Measurements from ENCODE around the gene PGAM5.

PGAM5 gene

GRCh38 chr12:132727091-132727794 is 16.6 kb downstream of the PGAM5 start:
- no peak for DNase-seq (ENCODE audit: low read depth)
- H3K4me3 ChIP-seq (ENCODE audit: control insufficient read depth, low read depth, low read length) = no peak overlapping the region
- no peak for TF ChIP-seq CTCF (conservative IDR thresholded peaks at IDR 0.05; ENCODE audit: control insufficient read depth, insufficient read depth, low read depth, low read length)

GRCh38 chr12:132728502-132728901 is 17.9 kb downstream of the PGAM5 start:
- DNase-seq (ENCODE audit: low read depth) = no peak
- H3K4me3 ChIP-seq (ENCODE audit: control insufficient read depth, low read depth, low read length) = no peak overlapping the region
- no peak for TF ChIP-seq CTCF (conservative IDR thresholded peaks at IDR 0.05; ENCODE audit: control insufficient read depth, insufficient read depth, low read depth, low read length)

GRCh38 chr12:132729541-132730320 is 19.1 kb downstream of the PGAM5 start:
- no peak overlapping the region for H3K4me3 ChIP-seq (ENCODE audit: control insufficient read depth, low read depth, low read length)
- TF ChIP-seq CTCF (conservative IDR thresholded peaks at IDR 0.05; ENCODE audit: control insufficient read depth, insufficient read depth, low read depth, low read length) = no peak
- DNase-seq (ENCODE audit: low read depth) = peak; percentile 24

GRCh38 chr12:132730353-132730752 is 19.7 kb downstream of the PGAM5 start:
- no peak for TF ChIP-seq CTCF (conservative IDR thresholded peaks at IDR 0.05; ENCODE audit: control insufficient read depth, insufficient read depth, low read depth, low read length)

GRCh38 chr12:132731574-132731973 is 20.9 kb downstream of the PGAM5 start:
- TF ChIP-seq CTCF (conservative IDR thresholded peaks at IDR 0.05; ENCODE audit: control insufficient read depth, insufficient read depth, low read depth, low read length) = no peak
- DNase-seq (ENCODE audit: low read depth) = no peak
- H3K4me3 ChIP-seq (ENCODE audit: control insufficient read depth, low read depth, low read length) = no peak overlapping the region

More at GRCh38 chr12:132730353-132730752, 19.7 kb downstream of the PGAM5 start:
- no peak for DNase-seq (ENCODE audit: low read depth)
- no peak overlapping the region for H3K4me3 ChIP-seq (ENCODE audit: control insufficient read depth, low read depth, low read length)

- no peak for DNase-seq (ENCODE audit: low read depth)
- H3K4me3 ChIP-seq (ENCODE audit: control insufficient read depth, low read depth, low read length) = no peak overlapping the region
- no peak for TF ChIP-seq CTCF (conservative IDR thresholded peaks at IDR 0.05; ENCODE audit: control insufficient read depth, insufficient read depth, low read depth, low read length)
These were observed 23.6 kb downstream of the PGAM5 start for GRCh38 chr12:132734206-132734605.
